Naive B cell (primary cell): Measurements from ENCODE around the gene TNRC6A. TPM values are rescaled to one million over a fixed set of nuclear protein-coding genes. Genes with fewer than 3 reads are reported as not detected.
"Not testable (repeated sequence)": the region's sequence is repeated elsewhere in the genome, so short reads cannot be mapped to it uniquely, and the experiment has no call there.

ENCODE experiments used
- ATAC-seq, 2 donors: fragments of 150-1000 bp; cut with Tn5 transposase; 2 replicates each; pipeline ENCODE4 v1.10.0; 2021; ENCODE audit warnings: low read depth in 2 of 2, mild to moderate bottlenecking in 2 of 2, moderate library complexity in 2 of 2
- DNase-seq: peaks from one replicate; pipeline ENCODE4 v3.0.0; 2022
- H3K27ac Mint-ChIP-seq, 6 donors: one replicate each; pipeline ENCODE4 v1.8.0; 2020 to 2022; ENCODE audit warnings: mild to moderate bottlenecking in 6 of 6, mixed read lengths in 6 of 6, moderate library complexity in 5 of 6, inconsistent platforms in 2 of 6
- H3K27me3 Mint-ChIP-seq, 3 donors: one replicate each; pipeline ENCODE4 v1.8.0; 2021 to 2022; ENCODE audit warnings: mixed read lengths in 3 of 3, mild to moderate bottlenecking in 1 of 3
- H3K36me3 Mint-ChIP-seq, 2 donors: one replicate each; pipeline ENCODE4 v1.8.0; 2020 to 2022; ENCODE audit warnings: mixed read lengths in 2 of 2, inconsistent platforms in 1 of 2, mild to moderate bottlenecking in 1 of 2
- H3K4me1 Mint-ChIP-seq, 3 donors: one replicate each; pipeline ENCODE4 v1.8.0; 2020 to 2022; ENCODE audit warnings: mixed read lengths in 3 of 3, inconsistent platforms in 1 of 3, mild to moderate bottlenecking in 1 of 3, moderate library complexity in 1 of 3
- H3K4me3 Mint-ChIP-seq, 8 donors: one replicate each; pipeline ENCODE4 v1.8.0; 2020 to 2022; ENCODE audit warnings: mild to moderate bottlenecking in 8 of 8, mixed read lengths in 8 of 8, moderate library complexity in 8 of 8, inconsistent platforms in 2 of 8
- H3K9me3 Mint-ChIP-seq, 7 donors: one replicate each; pipeline ENCODE4 v1.8.0; 2020 to 2022; ENCODE audit warnings: mixed read lengths in 7 of 7, mild to moderate bottlenecking in 5 of 7, inconsistent platforms in 2 of 7, moderate library complexity in 1 of 7
- polyA plus RNA-seq, 6 donors: library from polyadenylated mRNA; unstranded; fragments of 300-500 nt; fragmentation: Illumina TruSeq; gene quantifications; one replicate each; pipeline ENCODE4 v1.2.3, GENCODE V29; 2021; ENCODE audit warnings: low read depth in 6 of 6

TNRC6A gene
- polyA plus RNA-seq, 6 donors from 2014 or later: 1.9 to 23.1 (median 13.1) TPM

GRCh38 chr16:24812813-24813212, 83.4 kb downstream of the TNRC6A start:
- H3K27me3 Mint-ChIP-seq, ATAC-seq, H3K9me3 Mint-ChIP-seq, H3K27ac Mint-ChIP-seq, H3K4me1 Mint-ChIP-seq, DNase-seq, H3K4me3 Mint-ChIP-seq: not testable (repeated sequence)
- peaks cover 31 to 33% of the 10 kb centered on the region in 2 donors for H3K36me3 Mint-ChIP-seq

GRCh38 chr16:24815021-24815420, 85.6 kb downstream of the TNRC6A start:
- Mint-ChIP-seq H3K36me3 (peaks cover 34 to 39% of the 10 kb centered on the region in 2 donors), H3K4me3 (no peak overlapping the region), H3K27me3 (no peaks in the 10 kb centered on the region), H3K27ac (peak overlapping the region in 2 of 6 donors; percentile 5 to 20), H3K4me1 (no peaks in the 10 kb centered on the region), H3K9me3 (no peaks in the 10 kb centered on the region)
- ATAC-seq: no peak
- DNase-seq: no peak

- peak overlapping the region in 1 of 6 donors; percentile 52 for H3K27ac Mint-ChIP-seq
- DNase-seq: no peak
- no peak overlapping the region for H3K4me3 Mint-ChIP-seq
- H3K4me1 Mint-ChIP-seq: no peaks in the 10 kb centered on the region
- no peaks in the 10 kb centered on the region for H3K27me3 Mint-ChIP-seq
- ATAC-seq: no peak
- peaks cover 22 to 35% of the 10 kb centered on the region in 2 donors for H3K36me3 Mint-ChIP-seq
- H3K9me3 Mint-ChIP-seq: no peaks in the 10 kb centered on the region
Observed at GRCh38 chr16:24816688-24817087, 87.2 kb downstream of the TNRC6A start.

- no peaks in the 10 kb centered on the region for H3K9me3 Mint-ChIP-seq
- no peak overlapping the region for H3K4me3 Mint-ChIP-seq
- DNase-seq: no peak
- peak overlapping the region in 1 of 6 donors; percentile 65 for H3K27ac Mint-ChIP-seq
- ATAC-seq: no peak
- H3K4me1 Mint-ChIP-seq: no peaks in the 10 kb centered on the region
- H3K36me3 Mint-ChIP-seq: peaks cover 24 to 55% of the 10 kb centered on the region in 2 donors
- H3K27me3 Mint-ChIP-seq: no peaks in the 10 kb centered on the region
Observed at GRCh38 chr16:24819462-24820040, 90.1 kb downstream of the TNRC6A start.

GRCh38 chr16:24820522-24820921, 91.1 kb downstream of the TNRC6A start:
- H3K9me3 Mint-ChIP-seq: no peaks in the 10 kb centered on the region
- no peaks in the 10 kb centered on the region for H3K27me3 Mint-ChIP-seq
- peaks cover 27 to 51% of the 10 kb centered on the region in 2 donors for H3K36me3 Mint-ChIP-seq
- H3K4me1 Mint-ChIP-seq: no peaks in the 10 kb centered on the region
- ATAC-seq: no peak
- no peak overlapping the region for H3K27ac Mint-ChIP-seq
- DNase-seq: no peak
- no peak overlapping the region for H3K4me3 Mint-ChIP-seq

GRCh38 chr16:24821129-24821528, 91.7 kb downstream of the TNRC6A start:
- H3K36me3 Mint-ChIP-seq: peaks cover 33 to 57% of the 10 kb centered on the region in 2 donors
- peak overlapping the region in 3 of 6 donors; percentile 44 to 59 (median 53) for H3K27ac Mint-ChIP-seq
- ATAC-seq (no peak), DNase-seq (no peak)
- H3K27me3 Mint-ChIP-seq: no peaks in the 10 kb centered on the region
- H3K4me3 Mint-ChIP-seq: no peak overlapping the region
- no peaks in the 10 kb centered on the region for H3K4me1 Mint-ChIP-seq
- H3K9me3 Mint-ChIP-seq: no peaks in the 10 kb centered on the region

- H3K4me1 Mint-ChIP-seq: no peaks in the 10 kb centered on the region
- ATAC-seq: no peak
- no peak for DNase-seq
- H3K9me3 Mint-ChIP-seq: peaks cover 0 to 4% (median 0%) of the 10 kb centered on the region in 7 donors
- H3K36me3 Mint-ChIP-seq: peaks cover 44 to 67% of the 10 kb centered on the region in 2 donors
- peak overlapping the region in 1 of 6 donors; percentile 45 for H3K27ac Mint-ChIP-seq
- no peak overlapping the region for H3K4me3 Mint-ChIP-seq
- H3K27me3 Mint-ChIP-seq: no peaks in the 10 kb centered on the region
Observed at GRCh38 chr16:24822542-24822941, 93.1 kb downstream of the TNRC6A start.

- ATAC-seq (no peak), DNase-seq (no peak)
- peaks cover 0 to 4% (median 0%) of the 10 kb centered on the region in 7 donors for H3K9me3 Mint-ChIP-seq
- no peaks in the 10 kb centered on the region for H3K27me3 Mint-ChIP-seq
- H3K4me1 Mint-ChIP-seq: no peaks in the 10 kb centered on the region
- peaks cover 40 to 63% of the 10 kb centered on the region in 2 donors for H3K36me3 Mint-ChIP-seq
- H3K27ac Mint-ChIP-seq: peak overlapping the region in 1 of 6 donors; percentile 57
- H3K4me3 Mint-ChIP-seq: no peak overlapping the region
Observed at GRCh38 chr16:24822974-24823373, 93.5 kb downstream of the TNRC6A start.

- H3K27ac Mint-ChIP-seq: no peak overlapping the region
- H3K4me1 Mint-ChIP-seq: no peaks in the 10 kb centered on the region
- DNase-seq: no peak
- peaks cover 32 to 51% of the 10 kb centered on the region in 2 donors for H3K36me3 Mint-ChIP-seq
- no peak for ATAC-seq
- H3K4me3 Mint-ChIP-seq: no peak overlapping the region
- no peaks in the 10 kb centered on the region for H3K27me3 Mint-ChIP-seq
- H3K9me3 Mint-ChIP-seq: peaks cover 0 to 4% (median 0%) of the 10 kb centered on the region in 7 donors
Observed at GRCh38 chr16:24825696-24826095, 96.2 kb downstream of the TNRC6A start.

GRCh38 chr16:24826096-24826690, 96.7 kb downstream of the TNRC6A start:
- Mint-ChIP-seq H3K9me3 (peaks cover 0 to 4% (median 0%) of the 10 kb centered on the region in 7 donors), H3K27ac (peak overlapping the region in 1 of 6 donors; percentile 74)
- ATAC-seq: no peak

GRCh38 chr16:24826817-24827566, 97.5 kb downstream of the TNRC6A start:
- Mint-ChIP-seq H3K27ac (peak overlapping the region in 3 of 6 donors; percentile 64 to 81 (median 77)), H3K9me3 (peaks cover 0 to 4% (median 0%) of the 10 kb centered on the region in 7 donors), H3K36me3 (peaks cover 32 to 39% of the 10 kb centered on the region in 2 donors)

More at GRCh38 chr16:24826096-24826690, 96.7 kb downstream of the TNRC6A start:
- DNase-seq: no peak
- peaks cover 32 to 47% of the 10 kb centered on the region in 2 donors for H3K36me3 Mint-ChIP-seq
- H3K27me3 Mint-ChIP-seq: no peaks in the 10 kb centered on the region
- H3K4me3 Mint-ChIP-seq: no peak overlapping the region
- H3K4me1 Mint-ChIP-seq: no peaks in the 10 kb centered on the region

GRCh38 chr16:24829153-24829552, 99.7 kb downstream of the TNRC6A start:
- H3K36me3 Mint-ChIP-seq: peaks cover 22 to 26% of the 10 kb centered on the region in 2 donors
- peaks cover 0 to 4% (median 0%) of the 10 kb centered on the region in 7 donors for H3K9me3 Mint-ChIP-seq
- no peaks in the 10 kb centered on the region for H3K27me3 Mint-ChIP-seq
- peaks cover 0 to 3% (median 0%) of the 10 kb centered on the region in 3 donors for H3K4me1 Mint-ChIP-seq
- H3K27ac Mint-ChIP-seq: peak overlapping the region in 1 of 6 donors; percentile 10
- DNase-seq (no peak), ATAC-seq (no peak)
- no peak overlapping the region for H3K4me3 Mint-ChIP-seq

More at GRCh38 chr16:24826817-24827566, 97.5 kb downstream of the TNRC6A start:
- Mint-ChIP-seq H3K4me3 (no peak overlapping the region), H3K27me3 (no peaks in the 10 kb centered on the region), H3K4me1 (peaks cover 0 to 1% (median 0%) of the 10 kb centered on the region in 3 donors)
- no peak for ATAC-seq
- no peak for DNase-seq

- no peak for ATAC-seq
- Mint-ChIP-seq H3K4me3 (no peak overlapping the region), H3K36me3 (peaks cover 0 to 15% of the 10 kb centered on the region in 2 donors), H3K4me1 (peaks cover 0 to 3% (median 0%) of the 10 kb centered on the region in 3 donors), H3K9me3 (no peaks in the 10 kb centered on the region), H3K27ac (no peak overlapping the region), H3K27me3 (no peaks in the 10 kb centered on the region)
- DNase-seq: no peak
Observed at GRCh38 chr16:24833352-24833751, 103.9 kb downstream of the TNRC6A start.
